Activated CD4-positive, alpha-beta T cell treated with anti-CD3 and anti-CD28 coated beads, Interleukin-2, amount 50 U/mL, for 48 hours (primary cell): ENCODE data around the gene SEMA4D.

Source experiments
- DNase-seq, 2 experiments: peaks; one replicate each; pipeline ENCODE4 v3.0.0-alpha.2; 2020

The SEMA4D gene

DNA sequence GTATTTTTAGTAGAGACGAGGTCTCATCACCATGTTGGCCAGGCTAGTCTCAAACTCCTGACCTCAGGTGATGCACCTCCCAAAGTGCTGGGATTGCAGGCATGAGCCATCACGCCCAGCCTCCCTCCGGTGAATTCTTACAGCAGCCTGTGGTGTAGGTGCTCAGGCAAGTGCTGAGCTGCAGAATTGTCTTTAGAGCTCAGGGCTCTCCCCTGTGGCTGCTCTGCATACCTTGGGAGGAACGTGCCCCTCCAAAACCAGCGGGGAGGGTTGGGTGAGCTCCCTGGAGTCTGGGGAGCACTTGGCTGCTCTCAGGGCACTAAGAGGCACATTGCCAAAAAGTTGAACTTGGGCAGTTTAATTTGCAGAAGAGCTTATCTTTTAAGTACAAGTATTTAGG, 150.3 kb downstream of the SEMA4D start:
- DNase-seq: no peak

GRCh38 chr9:89346696-89347095, 151.2 kb downstream of the SEMA4D start:
- no peak for DNase-seq

DNA sequence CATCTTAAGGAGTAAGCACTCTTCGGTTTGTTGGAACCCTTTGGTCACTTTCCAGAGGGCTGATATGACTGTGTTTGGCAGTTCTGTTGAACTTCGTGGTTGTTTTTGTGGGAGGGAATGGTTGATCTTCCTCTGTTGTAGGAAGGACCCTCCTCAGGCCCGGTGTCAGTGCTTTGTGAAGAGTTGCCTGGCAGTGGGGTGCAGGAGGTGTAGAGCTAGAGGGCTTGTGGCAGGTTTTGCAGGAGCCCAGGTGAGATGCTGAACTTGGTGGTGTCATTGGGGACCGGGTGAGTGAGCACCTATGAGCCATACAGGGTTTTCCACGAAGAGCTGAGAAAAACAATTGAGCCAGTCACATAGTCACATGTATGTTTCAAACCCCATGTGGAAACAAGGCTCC, 152.4 kb downstream of the SEMA4D start:
- no peak for DNase-seq

GRCh38 chr9:89343812-89344211, 154.1 kb downstream of the SEMA4D start:
- DNase-seq: peak in 1 of 2 experiments; percentile 42

- DNase-seq: no peak
Observed at GRCh38 chr9:89342948-89343347, 155.0 kb downstream of the SEMA4D start.

- no peak for DNase-seq
Observed at GRCh38 chr9:89342213-89342612, 155.7 kb downstream of the SEMA4D start.

GRCh38 chr9:89340332-89340731, 157.6 kb downstream of the SEMA4D start:
- no peak for DNase-seq

DNA sequence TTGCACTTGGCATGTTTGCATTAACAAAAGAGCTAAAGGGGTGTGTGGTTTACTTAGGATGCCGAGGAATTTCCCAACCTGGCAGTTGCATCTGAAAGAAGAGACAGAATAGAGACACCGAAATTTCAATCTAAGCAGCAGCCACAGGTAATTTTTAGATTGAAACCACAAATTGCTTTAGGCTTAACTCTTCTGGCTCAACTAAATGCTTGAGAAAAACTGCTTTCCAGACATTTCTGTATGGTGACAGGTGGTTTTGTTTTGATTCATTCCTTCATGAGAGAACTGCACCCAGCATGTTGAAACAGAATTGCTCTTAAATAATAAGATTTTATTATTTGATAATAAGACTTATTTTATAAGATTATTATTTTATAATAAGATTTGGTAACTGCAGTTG, 158.1 kb downstream of the SEMA4D start:
- DNase-seq: no peak

DNA sequence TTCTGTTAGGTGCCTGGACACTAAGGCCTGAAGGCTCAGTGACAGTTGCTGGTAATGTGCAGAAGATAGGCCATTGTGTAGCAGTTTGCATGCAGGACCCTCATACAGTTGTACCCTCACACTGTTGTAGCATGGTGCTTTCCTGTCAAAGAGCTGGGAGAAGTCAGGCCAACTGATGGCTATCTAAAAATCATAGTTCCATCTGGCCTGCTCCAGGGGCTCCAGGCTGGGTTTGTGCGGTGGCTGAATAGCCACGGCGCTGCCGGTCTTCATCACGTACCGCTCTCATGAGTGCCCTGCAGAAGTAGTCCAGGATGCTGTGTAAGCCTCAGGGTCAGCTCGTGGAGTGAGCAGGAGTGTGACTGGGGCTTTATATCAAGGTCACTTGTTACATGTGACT, 167.4 kb downstream of the SEMA4D start:
- no peak for DNase-seq

DNA sequence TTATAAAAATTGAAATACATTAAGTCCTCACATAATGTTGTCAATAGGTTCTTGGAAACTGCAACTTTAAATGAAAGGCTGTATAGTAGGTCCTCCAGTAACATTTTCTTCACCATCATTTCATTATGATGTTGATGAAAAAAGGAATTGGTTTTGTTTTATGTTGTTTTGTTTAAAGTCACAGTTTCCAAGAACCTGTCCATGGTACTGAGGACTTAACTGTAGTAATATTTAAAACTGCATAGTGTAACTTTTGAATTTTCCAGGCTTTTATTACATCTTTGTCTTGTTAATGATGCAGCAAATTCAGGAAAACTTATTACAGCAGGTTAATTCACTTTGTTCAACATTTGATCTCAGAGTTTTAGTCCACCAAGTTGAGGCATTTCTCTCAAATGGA, 168.0 kb downstream of the SEMA4D start:
- no peak for DNase-seq

DNA sequence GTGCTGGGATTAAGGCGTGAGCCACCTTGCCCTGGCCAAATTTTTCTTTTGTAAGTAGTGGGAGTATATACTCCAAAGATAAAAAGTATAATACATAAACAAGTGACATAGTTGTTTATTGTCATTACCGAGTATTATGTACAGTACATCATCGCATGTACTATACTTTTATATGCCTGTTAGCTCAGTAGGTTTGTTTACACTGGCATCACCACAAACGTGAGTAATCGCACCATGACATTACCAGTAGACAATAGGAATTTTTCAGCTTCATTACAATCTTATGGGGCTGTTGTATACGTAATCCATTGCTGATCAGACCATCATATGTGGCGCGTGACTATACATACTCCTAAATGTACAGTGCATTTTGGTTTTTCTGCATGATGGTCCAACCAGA, 169.8 kb downstream of the SEMA4D start:
- no peak for DNase-seq

DNA sequence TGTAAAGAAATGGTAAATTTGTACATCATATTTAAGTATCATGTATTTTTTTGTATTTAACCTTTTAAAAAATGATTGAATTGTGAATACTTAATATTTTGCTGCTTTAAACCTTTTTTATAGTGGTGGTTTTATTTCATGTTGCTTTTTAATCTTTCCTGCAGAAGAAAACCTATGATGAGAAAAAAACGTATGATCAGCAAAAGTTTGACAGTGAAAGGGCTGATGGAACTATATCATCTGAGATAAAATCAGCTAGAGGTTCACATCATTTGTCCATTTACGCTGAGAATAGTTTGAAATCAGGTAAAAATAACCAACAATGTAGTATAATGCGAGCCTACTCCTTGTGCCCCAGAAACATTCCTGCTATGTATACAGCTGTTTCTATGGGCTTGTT, 172.2 kb downstream of the SEMA4D start:
- DNase-seq: no peak

DNA sequence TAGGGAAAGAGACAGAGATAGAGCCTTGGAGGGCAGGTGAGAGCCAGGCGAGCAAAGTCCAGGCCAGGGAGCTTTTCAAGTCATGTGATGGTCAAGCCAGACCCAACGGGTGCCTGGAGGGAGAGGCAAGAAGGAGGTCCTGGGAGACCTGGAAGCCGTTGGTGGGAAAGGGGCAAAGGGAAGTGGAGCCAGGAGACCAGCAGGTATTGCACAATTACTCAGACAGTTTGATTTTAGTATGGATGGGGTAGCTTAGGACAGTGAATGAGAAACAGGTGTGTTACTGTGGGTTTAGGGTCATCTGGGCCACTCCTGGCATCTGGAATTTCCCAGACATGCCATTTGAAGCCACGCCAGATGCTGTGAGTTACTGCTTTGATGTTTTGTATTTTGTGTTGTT, 174.5 kb downstream of the SEMA4D start:
- no peak for DNase-seq

DNA sequence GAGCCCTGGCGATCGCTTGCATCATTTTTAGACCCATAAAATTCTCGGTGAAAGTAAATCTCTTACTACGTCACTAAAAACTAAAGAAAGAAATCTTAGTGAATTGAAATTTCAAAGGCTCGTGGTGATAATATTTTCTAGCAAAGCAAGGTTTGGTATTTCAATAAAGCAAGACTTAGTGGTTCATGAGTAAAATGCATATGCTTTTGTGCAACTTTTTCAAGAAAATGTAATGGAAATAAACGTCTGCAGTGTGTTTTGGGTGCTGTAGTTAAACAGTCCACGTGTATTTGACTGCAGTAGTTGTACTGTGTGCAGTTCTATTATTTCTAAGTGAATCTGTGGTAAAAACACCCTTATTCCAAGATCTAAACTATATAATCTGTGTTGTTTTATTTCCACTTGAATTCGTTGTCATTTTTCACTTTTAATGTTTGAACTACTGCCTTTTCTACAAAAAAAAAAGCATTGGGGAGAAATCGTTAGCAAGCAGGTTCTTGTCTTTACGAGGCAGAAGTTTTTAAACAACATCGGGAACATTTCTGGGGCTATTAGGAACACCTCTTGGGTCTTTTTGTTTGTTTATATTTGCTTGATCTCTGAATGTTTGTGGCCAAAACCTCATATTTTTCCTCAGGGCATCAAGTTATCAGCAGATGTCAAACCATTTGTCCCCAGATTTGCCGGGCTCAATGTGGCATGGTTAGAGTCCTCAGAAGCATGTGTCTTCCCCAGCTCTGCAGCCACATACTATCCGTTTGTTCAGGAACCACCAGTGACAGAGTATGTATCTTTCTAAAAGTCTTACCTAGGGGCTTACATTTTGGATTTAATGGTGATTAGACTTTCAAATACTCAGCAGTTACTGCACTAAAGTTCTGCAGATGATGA, 178.7 kb downstream of the SEMA4D start:
- DNase-seq: peak in 1 of 2 experiments; percentile 20

DNA sequence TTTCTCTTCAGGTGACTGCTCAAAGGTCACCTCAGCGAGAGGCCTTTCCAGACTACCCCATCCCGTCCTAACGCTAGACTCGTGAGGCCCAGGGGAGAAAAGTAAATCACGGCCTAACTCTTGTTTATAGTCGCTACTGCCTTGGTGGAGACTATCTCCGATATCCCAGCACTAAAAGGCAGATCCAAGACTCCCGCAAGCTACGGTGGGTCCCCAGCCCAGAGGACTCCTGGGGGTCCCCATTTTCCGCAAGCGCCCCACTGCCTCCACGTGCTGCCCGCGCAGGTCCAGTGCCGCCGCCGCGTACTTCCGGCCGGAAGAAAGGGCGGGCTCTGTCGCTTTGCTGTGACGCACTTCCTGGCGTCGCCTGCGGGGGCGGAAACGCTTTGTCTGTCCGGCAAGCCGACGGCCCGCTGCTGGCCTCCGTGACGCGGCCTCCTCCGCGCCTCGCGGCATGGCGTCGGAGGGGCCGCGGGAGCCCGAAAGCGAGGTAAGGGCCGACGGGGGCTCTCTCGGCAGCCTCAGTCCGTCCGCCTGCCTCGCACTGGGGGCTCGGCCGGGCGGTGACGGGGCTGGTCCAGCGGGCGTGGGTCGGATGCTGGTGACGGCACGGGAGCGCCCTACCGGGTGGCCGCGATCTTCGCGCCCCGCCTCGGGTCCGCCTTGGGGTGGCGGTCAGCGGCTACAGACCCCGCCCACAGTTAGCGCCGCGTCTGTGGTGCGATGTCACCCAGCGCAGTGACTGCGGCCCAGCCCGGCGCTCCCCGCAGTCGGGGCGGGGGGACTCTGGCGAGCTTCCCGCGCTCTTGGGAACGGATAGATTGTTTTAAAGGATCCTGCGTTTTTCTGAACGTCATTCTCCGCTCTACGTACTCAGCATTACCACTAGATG, 179.5 kb downstream of the SEMA4D start, which contains the start of gene SECISBP2:
Gene SECISBP2 (plus strand): TSS at position 378 of the 892 bp plus-strand sequence. CDS start 77 bp downstream, at position 455.
- peak; percentile 94 to 95 for DNase-seq

DNA sequence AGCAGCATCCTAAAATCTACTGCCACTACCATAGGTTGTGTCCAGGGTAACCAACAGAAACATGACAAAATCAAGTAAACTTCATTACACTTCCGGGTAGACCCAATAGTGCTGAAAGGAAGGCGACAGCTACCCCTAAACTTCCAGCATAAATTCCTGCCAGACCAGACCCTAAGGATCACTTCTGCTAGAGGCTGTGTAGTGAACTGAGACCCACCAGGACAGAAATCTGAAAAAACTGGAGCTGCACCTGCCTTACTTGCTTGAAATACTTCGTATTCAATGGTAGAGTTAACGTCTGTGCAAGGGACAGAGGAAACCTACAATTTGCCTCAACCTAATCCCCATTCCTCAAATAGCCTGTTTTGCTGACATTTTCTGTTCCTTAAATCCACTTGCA, 180.6 kb downstream of the SEMA4D start:
- DNase-seq: no peak

DNA sequence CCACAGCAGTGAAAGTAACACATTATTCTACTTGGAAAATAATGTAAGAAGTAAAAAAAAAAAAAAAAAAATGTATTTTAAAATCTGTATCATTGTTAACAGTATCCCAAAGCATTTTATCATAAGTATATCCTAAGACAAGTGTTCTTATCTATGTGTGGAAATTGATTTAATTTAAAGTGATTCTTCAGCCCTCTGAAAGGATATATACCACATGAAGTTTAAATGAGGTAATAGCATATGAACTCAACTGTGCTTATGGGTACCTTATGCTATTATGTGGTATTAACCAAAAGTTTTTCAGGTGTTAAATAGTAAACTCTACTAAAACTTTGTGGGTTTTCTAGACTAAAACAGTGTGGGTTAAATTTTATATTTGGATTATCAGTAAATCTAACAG, 182.4 kb downstream of the SEMA4D start:
- no peak for DNase-seq

DNA sequence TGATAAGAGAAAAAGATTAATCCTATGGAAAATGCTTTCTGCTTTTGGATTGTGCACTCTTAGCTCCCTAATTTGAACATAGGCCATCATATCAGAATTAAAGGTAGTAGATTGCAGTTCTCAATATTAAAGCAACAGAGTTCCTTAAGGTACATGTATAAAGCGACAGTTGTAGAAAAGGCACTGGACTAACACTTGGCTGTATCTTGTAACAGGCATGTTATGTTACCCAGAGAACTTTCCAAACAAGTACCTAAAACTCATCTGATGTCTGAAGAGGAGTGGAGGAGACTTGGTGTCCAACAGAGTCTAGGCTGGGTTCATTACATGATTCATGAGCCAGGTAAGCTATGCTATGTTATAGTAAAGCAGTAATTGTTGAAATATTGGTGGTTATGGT, 183.0 kb downstream of the SEMA4D start:
- no peak for DNase-seq

DNA sequence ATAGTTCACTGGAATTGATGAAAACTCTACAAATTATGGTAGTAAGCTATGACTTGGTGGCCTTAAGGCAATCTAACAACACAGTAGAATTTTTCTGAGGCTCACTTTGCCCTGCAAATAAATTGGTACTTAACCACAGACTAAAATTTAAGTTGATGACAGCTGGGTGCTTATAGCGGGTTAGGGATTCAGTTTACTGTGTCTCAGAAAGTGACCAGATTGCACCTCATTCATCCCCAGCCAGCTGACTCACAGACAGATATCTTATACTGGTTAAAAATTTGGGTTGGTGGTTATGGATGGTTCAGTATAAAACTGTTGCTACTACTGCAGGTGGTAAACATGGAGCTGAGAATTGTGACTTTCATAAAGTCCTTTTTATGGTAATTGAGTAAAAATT, 184.1 kb downstream of the SEMA4D start:
- no peak for DNase-seq

DNA sequence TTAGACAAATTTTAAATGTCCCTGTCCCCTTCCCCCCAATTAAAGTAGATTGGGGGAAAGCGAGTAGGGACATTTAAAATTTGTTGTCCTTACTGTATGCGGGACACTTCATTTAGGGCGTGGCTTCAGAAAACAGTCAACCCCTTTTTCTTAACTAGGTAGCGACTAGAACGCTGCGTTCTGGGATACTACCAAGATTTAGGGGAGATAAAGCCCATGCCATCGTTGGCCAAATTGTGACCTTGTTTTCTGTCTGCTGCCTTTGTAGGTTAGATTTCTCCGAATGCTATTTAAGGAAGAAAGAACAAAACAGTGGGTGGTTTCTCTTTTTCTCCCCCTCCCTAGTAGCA, 185.7 kb downstream of the SEMA4D start:
- peak in 1 of 2 experiments; percentile 14 for DNase-seq

- peak in 1 of 2 experiments; percentile 21 for DNase-seq
Observed at GRCh38 chr9:89311346-89312221, 186.3 kb downstream of the SEMA4D start.
